Omental fat pad (tissue), 4 donors: ENCODE measurements around the gene VPS52. TPM values are rescaled to one million over a fixed set of nuclear protein-coding genes. Genes with fewer than 3 reads are reported as not detected.

ENCODE experiments used
- ATAC-seq: fragments of 150-250 bp; one replicate; pipeline ENCODE4 v1.9.1; 2016; ENCODE audit warnings: mild to moderate bottlenecking, moderate library complexity; ENCODE audit not compliant: low FRiP score
- DNase-seq: peaks from one replicate; pipeline ENCODE4 v3.0.0-alpha.2; 2019; ENCODE audit warnings: low spot score
- total RNA-seq, 4 donors: library from RNA; depleted of rRNA; stranded (reverse); fragments of >200 nt; gene quantifications; one replicate each; pipeline ENCODE4 v1.1.0, GENCODE V29; 2016
- TF ChIP-seq, protein P1 (sequence below), 3 donors: fragments of 450-650 bp; IDR thresholded peaks; one replicate each; pipeline ENCODE4 v1.5.1; 2016 to 2017; ENCODE audit warnings: antibody characterized with exemption in 3 of 3, mild to moderate bottlenecking in 3 of 3, moderate library complexity in 2 of 3

VPS52 gene
- total RNA-seq, 4 donors from 2014 or later = 20.2 to 54.5 (median 34.3) TPM

DNA sequence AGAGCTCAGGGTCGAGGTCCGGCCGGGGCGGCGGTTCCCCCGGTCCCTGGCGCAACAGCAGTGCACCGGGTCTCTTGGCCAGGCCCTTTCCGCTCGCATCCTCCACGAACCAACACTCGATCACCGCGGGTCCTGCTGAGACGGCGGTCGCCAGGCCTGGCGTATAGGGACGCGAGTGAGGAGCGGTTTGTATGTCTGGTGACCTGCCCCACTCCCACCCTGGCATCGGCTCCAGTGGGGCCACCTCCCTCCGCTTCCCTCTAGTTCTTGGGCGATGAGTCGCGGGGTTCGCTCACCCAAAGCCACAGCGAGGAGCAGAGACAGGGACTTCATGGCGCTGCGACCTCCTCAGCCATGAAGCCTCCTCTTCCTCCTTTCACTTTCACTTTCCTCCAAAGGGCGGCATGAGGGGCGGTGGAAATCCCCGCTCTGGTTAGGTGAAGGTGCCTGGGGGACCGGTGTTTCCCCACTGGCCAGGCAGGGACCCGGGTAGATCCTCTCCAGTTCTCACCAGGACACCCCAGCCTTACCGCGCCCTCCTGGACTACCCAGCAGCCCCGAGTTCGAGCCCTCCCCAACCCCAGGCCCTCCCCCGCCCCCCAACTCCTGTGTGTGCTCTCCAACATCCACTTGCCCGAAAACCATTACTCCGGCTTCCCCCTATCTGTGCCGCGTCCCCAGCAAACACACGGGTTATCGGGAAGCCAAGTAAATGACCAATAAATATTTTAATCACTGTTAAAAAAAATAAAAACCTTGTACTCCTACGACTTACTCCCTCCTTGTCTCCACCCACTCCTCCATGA lies 42.2 kb upstream of the VPS52 start, which contains the start of gene TAPBP:
Gene TAPBP, minus strand, starts transcription at position 370 of the 806 bp plus-strand sequence. Its CDS starts 37 bp downstream, at position 333.
- DNase-seq (peak; percentile 59), ATAC-seq (peak; percentile 33)
- TF ChIP-seq, protein P1, sequence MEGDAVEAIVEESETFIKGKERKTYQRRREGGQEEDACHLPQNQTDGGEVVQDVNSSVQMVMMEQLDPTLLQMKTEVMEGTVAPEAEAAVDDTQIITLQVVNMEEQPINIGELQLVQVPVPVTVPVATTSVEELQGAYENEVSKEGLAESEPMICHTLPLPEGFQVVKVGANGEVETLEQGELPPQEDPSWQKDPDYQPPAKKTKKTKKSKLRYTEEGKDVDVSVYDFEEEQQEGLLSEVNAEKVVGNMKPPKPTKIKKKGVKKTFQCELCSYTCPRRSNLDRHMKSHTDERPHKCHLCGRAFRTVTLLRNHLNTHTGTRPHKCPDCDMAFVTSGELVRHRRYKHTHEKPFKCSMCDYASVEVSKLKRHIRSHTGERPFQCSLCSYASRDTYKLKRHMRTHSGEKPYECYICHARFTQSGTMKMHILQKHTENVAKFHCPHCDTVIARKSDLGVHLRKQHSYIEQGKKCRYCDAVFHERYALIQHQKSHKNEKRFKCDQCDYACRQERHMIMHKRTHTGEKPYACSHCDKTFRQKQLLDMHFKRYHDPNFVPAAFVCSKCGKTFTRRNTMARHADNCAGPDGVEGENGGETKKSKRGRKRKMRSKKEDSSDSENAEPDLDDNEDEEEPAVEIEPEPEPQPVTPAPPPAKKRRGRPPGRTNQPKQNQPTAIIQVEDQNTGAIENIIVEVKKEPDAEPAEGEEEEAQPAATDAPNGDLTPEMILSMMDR (IDR thresholded peaks at IDR 0.05) = no peak

DNA sequence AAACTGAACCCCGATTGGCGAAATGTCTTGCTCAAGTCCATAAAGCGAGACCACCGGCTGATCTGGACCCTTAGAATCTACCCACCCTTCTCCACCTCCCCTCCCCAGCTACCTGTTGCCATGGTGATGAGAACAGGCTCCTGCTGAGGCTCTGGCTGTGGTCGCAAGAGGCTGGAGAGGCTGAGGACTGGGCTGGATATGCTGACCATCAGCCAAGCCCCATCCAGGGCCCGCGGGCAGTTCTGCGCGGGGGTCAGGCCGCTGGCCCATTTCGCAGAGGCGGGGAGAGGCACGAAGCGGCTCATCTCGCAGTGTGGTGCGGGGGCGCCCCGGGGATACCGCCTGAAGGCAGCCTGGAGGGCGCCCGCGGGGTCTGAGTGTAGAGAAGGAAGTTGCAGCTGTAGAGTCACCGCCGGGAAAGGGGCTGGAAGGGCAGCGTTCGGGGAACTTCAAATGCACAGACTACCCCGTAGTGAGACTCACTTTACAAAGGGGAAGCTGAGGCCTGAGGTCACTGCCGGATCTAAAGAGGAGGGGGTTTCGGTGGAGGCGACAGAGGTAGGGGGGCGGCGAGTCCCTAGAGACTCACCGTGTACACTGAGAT lies 41.5 kb upstream of the VPS52 start:
- TF ChIP-seq, protein P1 (IDR thresholded peaks at IDR 0.05) = no peak
- ATAC-seq = no peak
- no peak for DNase-seq

DNA sequence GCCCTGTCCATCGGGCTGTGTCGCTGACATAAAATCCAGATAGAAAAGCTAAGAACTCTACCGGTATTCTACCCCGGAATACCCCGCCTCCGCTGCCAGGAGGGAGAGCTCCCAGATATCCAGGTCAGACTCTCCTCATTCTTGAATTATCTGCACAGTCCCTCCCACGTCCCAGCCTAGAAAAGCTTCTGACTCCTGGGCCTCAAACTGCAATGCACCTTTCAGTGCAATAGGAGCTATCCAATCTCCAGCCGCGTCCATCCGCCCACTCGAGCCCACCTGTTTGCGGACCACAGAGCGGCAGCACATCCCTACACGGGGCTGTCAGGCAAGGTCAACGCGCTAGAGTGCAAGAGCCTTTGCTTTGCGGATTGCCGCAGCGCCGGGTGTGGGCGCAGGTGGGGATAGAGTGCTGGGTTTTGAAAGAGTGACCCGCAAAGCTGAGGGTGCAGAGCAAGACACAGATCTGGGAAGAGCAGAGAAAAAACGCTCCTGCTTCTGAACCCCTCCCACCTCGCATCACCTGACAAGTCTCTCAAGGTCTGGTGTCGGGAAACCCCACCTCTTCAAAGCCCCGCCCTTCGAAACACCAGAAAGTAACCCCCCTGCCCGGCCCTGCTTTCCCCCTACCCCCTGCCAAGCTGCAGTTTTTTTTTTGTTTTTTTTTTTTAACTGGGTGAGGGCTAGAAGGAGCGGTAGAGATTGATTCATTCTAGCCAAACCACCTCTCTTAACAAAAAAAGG lies 40.9 kb upstream of the VPS52 start:
- ATAC-seq (peak; percentile 35), DNase-seq (no peak)
- TF ChIP-seq, protein P1 (IDR thresholded peaks at IDR 0.05) = no peak

DNA sequence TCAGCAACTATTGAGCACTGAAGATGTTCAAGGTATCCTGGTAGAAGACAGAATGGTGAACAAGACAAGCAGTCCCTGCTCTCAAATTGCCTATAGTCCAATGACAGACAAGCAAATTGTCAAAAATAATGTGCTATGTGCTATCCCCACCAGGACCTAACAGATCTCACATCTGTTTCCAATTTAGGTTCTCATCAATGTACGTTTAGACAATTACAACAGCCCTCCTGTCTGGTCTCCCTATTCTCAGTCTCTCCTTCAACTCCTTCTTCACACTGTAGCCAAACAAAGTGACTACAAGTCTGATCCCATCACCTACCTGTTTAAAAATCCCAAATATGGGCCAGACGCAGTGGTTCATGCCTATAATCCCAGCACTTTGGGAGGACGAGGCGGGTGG lies 34.7 kb upstream of the VPS52 start:
- TF ChIP-seq, protein P1 (IDR thresholded peaks at IDR 0.05) = no peak
- no peak for ATAC-seq

DNA sequence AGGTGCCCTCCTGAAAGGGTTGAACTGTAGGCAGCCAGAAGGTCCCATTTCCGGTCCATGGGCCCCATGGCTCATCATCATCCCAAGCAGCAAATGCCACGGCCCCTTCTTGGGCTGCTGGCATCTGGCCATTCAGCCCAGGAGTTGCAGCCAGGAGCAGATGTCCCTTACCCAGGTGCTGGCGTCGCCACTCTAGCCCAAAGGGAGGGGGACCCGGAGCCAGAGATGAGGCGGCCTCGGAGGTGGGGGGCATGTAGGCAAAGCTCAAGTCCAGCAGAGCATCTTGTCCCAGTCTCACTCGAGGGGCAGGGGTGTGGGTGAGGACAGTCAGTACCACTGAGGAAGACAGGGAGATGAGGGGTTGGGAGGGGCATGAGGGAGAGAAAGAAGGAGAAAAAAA lies 33.4 kb upstream of the VPS52 start:
- TF ChIP-seq, protein P1 (IDR thresholded peaks at IDR 0.05) = no peak
- no peak for ATAC-seq
- DNase-seq = no peak

More for the DNA sequence above, 34.7 kb upstream of the VPS52 start:
- no peak for DNase-seq

DNA sequence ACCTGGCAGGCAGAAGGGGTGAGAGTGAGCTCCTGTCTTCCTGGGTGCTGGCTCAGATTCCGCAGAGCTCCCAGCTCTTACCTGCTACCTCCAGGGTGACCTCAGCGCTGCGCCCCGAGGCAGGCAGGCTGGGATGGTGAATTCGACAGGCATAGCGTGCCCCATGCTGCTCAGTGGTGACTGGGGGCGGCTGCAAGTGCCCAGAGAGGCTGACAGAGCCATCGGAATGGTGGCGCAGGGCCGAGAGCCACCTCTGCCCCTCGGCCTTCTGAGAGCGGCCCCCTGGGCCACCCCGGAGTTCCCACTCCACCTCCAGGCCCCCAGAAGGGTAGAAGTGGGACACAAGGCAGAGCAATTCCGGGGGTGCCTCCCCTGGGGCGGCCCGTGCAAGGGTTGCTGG lies 32.5 kb upstream of the VPS52 start:
- ATAC-seq (no peak), DNase-seq (no peak)
- TF ChIP-seq, protein P1 (IDR thresholded peaks at IDR 0.05) = no peak
